GM12878 (cell line): ENCODE data around the gene SERPINF2. TPM values are rescaled to one million over a fixed set of nuclear protein-coding genes. Genes with fewer than 3 reads are reported as not detected.

Experiments used
- EED ChIP-seq: sonication (generic); IDR thresholded peaks from 2 replicates; pipeline ENCODE4 v1.6.1; 2016; ENCODE audit warnings: antibody characterized with exemption, low read depth
- FOS ChIP-seq: IDR thresholded peaks from 3 replicates; pipeline ENCODE4 v1.6.1; 2011; ENCODE audit warnings: borderline replicate concordance; ENCODE audit not compliant: insufficient read length; ENCODE audit errors: extremely low read depth
- HDAC2 ChIP-seq: fragments of 200-600 bp; sonication (generic); IDR thresholded peaks from 2 replicates; pipeline ENCODE4 v1.6.1; 2017
- HSF1 ChIP-seq: fragments of 150-350 bp; IDR thresholded peaks from 2 replicates; pipeline ENCODE4 v1.6.1; 2014; ENCODE audit warnings: mild to moderate bottlenecking, low read depth, low read length
- SMARCA5 ChIP-seq: fragments of 450-650 bp; IDR thresholded peaks from 2 replicates; pipeline ENCODE4 v1.6.1; 2017; ENCODE audit warnings: mild to moderate bottlenecking
- TARDBP ChIP-seq: IDR thresholded peaks from 2 replicates; pipeline ENCODE4 v1.6.1; 2016; ENCODE audit warnings: borderline replicate concordance
- ZBED1 ChIP-seq: IDR thresholded peaks from 2 replicates; pipeline ENCODE4 v1.6.1; 2016; ENCODE audit warnings: borderline replicate concordance
- ZBTB33 ChIP-seq: fragments of 450-650 bp; IDR thresholded peaks from 2 replicates; pipeline ENCODE4 v1.6.1; 2017; ENCODE audit warnings: mild to moderate bottlenecking
- ZBTB40 ChIP-seq: fragments of 450-650 bp; IDR thresholded peaks from 2 replicates; pipeline ENCODE4 v1.6.1; 2016; ENCODE audit warnings: mild to moderate bottlenecking, moderate library complexity, borderline replicate concordance
- ZNF592 ChIP-seq: fragments of 450-650 bp; IDR thresholded peaks from 2 replicates; pipeline ENCODE4 v1.6.1; 2017; ENCODE audit warnings: mild to moderate bottlenecking, moderate library complexity
- polyA plus RNA-seq, 11 experiments: library from polyadenylated mRNA; depleted of rRNA in 4 of 11; unstranded in 6 of 11; stranded (reverse) in 5 of 11; fragments of >200 nt; fragmentation: Nextera tagmentation in 4 of 11; fragmentation: Illumina TruSeq in 1 of 11; extraction: Ambion mirVana in 4 of 11; extraction: Trizol in 1 of 11; gene quantifications; 1 replicate in 1 of 11; 2 replicates in 10 of 11; pipeline versions ENCODE4 v1.2.1 to v1.2.3, GENCODE V29; 2011 to 2016; ENCODE audit warnings: inconsistent platforms in 2 of 11, missing spikeins in 2 of 11, low read depth in 1 of 11
- total RNA-seq, 4 experiments: library from RNA; depleted of rRNA in 3 of 4; stranded (reverse); fragments of >200 nt in 3 of 4; fragmentation: Illumina TruSeq in 1 of 4; extraction: Trizol in 1 of 4; gene quantifications; 2 replicates each; pipeline versions ENCODE4 v1.2.1 to v1.2.3, GENCODE V29; 2013 to 2021
- TF ChIP-seq, protein P1 (sequence below): IDR thresholded peaks from 2 replicates; pipeline ENCODE4 v1.6.1; 2011; ENCODE audit warnings: borderline replicate concordance, low read depth, mild to moderate bottlenecking, moderate library complexity, mixed read lengths, low read length; ENCODE audit not compliant: insufficient read depth; ENCODE audit errors: extremely low read length
- TF ChIP-seq, protein P2 (sequence below): IDR thresholded peaks from 2 replicates; pipeline ENCODE4 v1.6.1; 2012; ENCODE audit warnings: low read depth, low read length, improper control_type of control experiment
- TF ChIP-seq, protein P3 (sequence below): IDR thresholded peaks from 2 replicates; pipeline ENCODE4 v1.6.1; 2012; ENCODE audit warnings: low read depth, low read length, improper control_type of control experiment

The SERPINF2 gene
- total and polyA plus RNA-seq, 10 of the 15 experiments (the other 5 are each of a cell fraction or from before 2014, with no cell fraction given) = 0.04 to 0.21 (median 0.12) TPM; not detected in 6

- TF ChIP-seq HSF1 (0 out of 2 replicates have a peak, but pooled peaks have one; percentile 23), ZBTB33 (no peak), ZBED1 (no peak), ZNF592 (no peak), TARDBP (no peak), FOS (peak; percentile 76), ZBTB40 (no peak; the same call in 1 of the 2 replicates), EED (no peak), SMARCA5 (peak; percentile 81), HDAC2 (no peak)
- TF ChIP-seq, protein P1, sequence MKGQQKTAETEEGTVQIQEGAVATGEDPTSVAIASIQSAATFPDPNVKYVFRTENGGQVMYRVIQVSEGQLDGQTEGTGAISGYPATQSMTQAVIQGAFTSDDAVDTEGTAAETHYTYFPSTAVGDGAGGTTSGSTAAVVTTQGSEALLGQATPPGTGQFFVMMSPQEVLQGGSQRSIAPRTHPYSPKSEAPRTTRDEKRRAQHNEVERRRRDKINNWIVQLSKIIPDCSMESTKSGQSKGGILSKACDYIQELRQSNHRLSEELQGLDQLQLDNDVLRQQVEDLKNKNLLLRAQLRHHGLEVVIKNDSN = peak; percentile 64
- TF ChIP-seq, protein P2, sequence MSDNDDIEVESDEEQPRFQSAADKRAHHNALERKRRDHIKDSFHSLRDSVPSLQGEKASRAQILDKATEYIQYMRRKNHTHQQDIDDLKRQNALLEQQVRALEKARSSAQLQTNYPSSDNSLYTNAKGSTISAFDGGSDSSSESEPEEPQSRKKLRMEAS = peak; percentile 55; the same call in 1 of the 2 replicates
- TF ChIP-seq, protein P3, sequence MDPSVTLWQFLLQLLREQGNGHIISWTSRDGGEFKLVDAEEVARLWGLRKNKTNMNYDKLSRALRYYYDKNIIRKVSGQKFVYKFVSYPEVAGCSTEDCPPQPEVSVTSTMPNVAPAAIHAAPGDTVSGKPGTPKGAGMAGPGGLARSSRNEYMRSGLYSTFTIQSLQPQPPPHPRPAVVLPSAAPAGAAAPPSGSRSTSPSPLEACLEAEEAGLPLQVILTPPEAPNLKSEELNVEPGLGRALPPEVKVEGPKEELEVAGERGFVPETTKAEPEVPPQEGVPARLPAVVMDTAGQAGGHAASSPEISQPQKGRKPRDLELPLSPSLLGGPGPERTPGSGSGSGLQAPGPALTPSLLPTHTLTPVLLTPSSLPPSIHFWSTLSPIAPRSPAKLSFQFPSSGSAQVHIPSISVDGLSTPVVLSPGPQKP = peak; percentile 18
Measured at GRCh38 chr17:1716076-1716911, 26.4 kb upstream of the SERPINF2 start (continued).
